ENCODE results near the gene OSGIN1.

DNA sequence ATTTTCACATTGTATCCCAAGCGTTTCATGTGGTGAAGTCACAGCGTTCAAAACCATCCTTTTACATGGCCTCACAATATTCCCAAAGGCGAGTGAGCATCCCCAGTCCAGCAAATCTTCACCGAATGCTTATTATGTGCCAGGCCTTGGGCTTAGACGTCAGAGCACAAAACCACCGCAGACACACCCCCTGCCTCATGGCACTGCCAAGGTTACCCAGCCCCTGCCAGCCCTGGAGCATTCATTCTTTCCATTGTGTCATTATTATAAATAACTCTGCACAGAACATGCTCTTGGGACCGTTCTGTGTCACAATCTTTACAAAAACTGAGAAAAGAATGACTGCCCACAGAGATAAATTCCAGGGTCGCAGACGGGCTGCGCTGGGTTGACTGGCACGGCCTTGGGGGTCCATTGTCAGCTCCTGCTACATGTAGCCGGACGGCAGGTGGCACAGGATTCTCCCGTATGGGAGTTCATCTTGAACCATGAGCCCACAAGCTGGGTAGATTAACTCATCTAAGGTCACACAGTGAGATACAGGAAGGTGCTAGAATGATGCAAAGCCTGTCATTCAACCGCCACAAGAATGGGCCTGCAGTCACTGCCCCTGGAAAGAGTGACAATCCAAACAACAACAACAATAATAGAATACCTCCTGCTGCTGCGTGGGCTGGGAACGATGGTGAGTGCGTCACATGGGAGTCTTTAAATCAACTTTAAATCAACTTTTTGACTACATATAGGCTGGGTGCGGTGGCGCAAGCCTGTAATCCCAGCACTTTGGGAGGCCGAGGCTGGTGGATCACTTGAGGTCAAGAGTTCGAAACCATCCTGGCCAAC, 10.5 kb downstream of the OSGIN1 start:
- TF ChIP-seq, protein P1, sequence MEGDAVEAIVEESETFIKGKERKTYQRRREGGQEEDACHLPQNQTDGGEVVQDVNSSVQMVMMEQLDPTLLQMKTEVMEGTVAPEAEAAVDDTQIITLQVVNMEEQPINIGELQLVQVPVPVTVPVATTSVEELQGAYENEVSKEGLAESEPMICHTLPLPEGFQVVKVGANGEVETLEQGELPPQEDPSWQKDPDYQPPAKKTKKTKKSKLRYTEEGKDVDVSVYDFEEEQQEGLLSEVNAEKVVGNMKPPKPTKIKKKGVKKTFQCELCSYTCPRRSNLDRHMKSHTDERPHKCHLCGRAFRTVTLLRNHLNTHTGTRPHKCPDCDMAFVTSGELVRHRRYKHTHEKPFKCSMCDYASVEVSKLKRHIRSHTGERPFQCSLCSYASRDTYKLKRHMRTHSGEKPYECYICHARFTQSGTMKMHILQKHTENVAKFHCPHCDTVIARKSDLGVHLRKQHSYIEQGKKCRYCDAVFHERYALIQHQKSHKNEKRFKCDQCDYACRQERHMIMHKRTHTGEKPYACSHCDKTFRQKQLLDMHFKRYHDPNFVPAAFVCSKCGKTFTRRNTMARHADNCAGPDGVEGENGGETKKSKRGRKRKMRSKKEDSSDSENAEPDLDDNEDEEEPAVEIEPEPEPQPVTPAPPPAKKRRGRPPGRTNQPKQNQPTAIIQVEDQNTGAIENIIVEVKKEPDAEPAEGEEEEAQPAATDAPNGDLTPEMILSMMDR (IDR thresholded peaks at IDR 0.05; ENCODE audit: low read depth, low read length, poor library complexity, severe bottlenecking), result no peak
- no peak for TF ChIP-seq EZH2phosphoT487 (IDR thresholded peaks at IDR 0.05; ENCODE audit: borderline replicate concordance, low read length)
